Dermis lymphatic vessel endothelial cell (primary cell): ENCODE results near the gene COX4I1. TPM values are rescaled to one million over a fixed set of nuclear protein-coding genes. Genes with fewer than 3 reads are reported as not detected.

Experiments
- total RNA-seq: library from RNA; depleted of rRNA; stranded (reverse); fragments of >200 nt; gene quantifications from 2 replicates; pipeline ENCODE4 v1.2.1, GENCODE V29; 2014

COX4I1 gene
- 615 and 774 TPM in 2 replicates for total RNA-seq

GRCh38 chr16:85799497-85800320 lies at the start of gene COX4I1, which contains the start of gene EMC8:
COX4I1 (plus strand) TSS chr16:85799695; CDS start chr16:85801206, 1,511 bp downstream.
EMC8 (minus strand) TSS chr16:85799544; CDS start chr16:85799295, 249 bp downstream.

GRCh38 chr16:85750827-85751697 lies 48.4 kb upstream of the COX4I1 start, which contains the start of gene C16orf74:
C16orf74 (minus strand) TSS chr16:85751096; CDS start chr16:85735217, 15,879 bp downstream.

Other genes starting within 250 kb of the COX4I1 start
- gene GSE1, start 186.4 kb upstream of the COX4I1 start, total RNA-seq = 14.3 and 19.9 TPM in 2 replicates
- 1.4 and 1.5 TPM in 2 replicates for gene GINS2, start 110.7 kb upstream of the COX4I1 start, total RNA-seq
- gene C16orf74, start 48.6 kb upstream of the COX4I1 start, total RNA-seq = 4.8 and 5.3 TPM in 2 replicates
- gene EMC8, start 151 bp upstream of the COX4I1 start, total RNA-seq = 29.3 and 51.9 TPM in 2 replicates
- 3.5 and 5.9 TPM in 2 replicates for gene IRF8, start 99.5 kb downstream of the COX4I1 start, total RNA-seq